ENCODE data around the gene HMGN4.
"Not testable (repeated sequence)": the region's sequence is repeated elsewhere in the genome, so short reads cannot be mapped to it uniquely, and the experiment has no call there.

HMGN4 gene

GRCh38 chr6:26536571-26537159 lies 1.5 kb upstream of the HMGN4 start:
- H3K36me3 ChIP-seq (ENCODE audit: control insufficient read depth, insufficient read depth, low read length), result peaks cover 14% of the 10 kb centered on the region
- no peaks in the 10 kb centered on the region for H3K4me1 ChIP-seq (ENCODE audit: control insufficient read depth, insufficient read depth, low read length, poor library complexity, severe bottlenecking)
- H3K9me3 ChIP-seq (ENCODE audit: control insufficient read depth, low read length), result no peaks in the 10 kb centered on the region
- peak overlapping the region; percentile 90 for H3K27ac ChIP-seq (ENCODE audit: low read depth, low read length, severe bottlenecking)
- H3K4me3 ChIP-seq (ENCODE audit: extremely low read depth, insufficient read depth, low read length, poor library complexity, severe bottlenecking), result peak overlapping the region; percentile 91
- WGBS, 2 experiments (ENCODE audit: insufficient coverage in 2 of 2), result 18 to 27% methylated on average over 6 to 8 of the region's 12 CpGs

GRCh38 chr6:26537160-26537845 lies 863 bp upstream of the HMGN4 start:
- Histone ChIP-seq H3K9me3 (ENCODE audit: control insufficient read depth, low read length) (no peaks in the 10 kb centered on the region), H3K36me3 (ENCODE audit: control insufficient read depth, insufficient read depth, low read length) (peaks cover 17% of the 10 kb centered on the region), H3K4me3 (ENCODE audit: extremely low read depth, insufficient read depth, low read length, poor library complexity, severe bottlenecking) (peak overlapping the region; percentile 91), H3K27ac (ENCODE audit: low read depth, low read length, severe bottlenecking) (peak overlapping the region; percentile 90), H3K4me1 (ENCODE audit: control insufficient read depth, insufficient read depth, low read length, poor library complexity, severe bottlenecking) (no peaks in the 10 kb centered on the region)
- WGBS, 2 experiments (ENCODE audit: insufficient coverage in 2 of 2), result 0 to 1% methylated on average over 34 to 36 of the region's 37 CpGs

- Histone ChIP-seq H3K4me3 (ENCODE audit: extremely low read depth, insufficient read depth, low read length, poor library complexity, severe bottlenecking) (peak overlapping the region; percentile 91), H3K4me1 (ENCODE audit: control insufficient read depth, insufficient read depth, low read length, poor library complexity, severe bottlenecking) (no peaks in the 10 kb centered on the region), H3K9me3 (ENCODE audit: control insufficient read depth, low read length) (no peaks in the 10 kb centered on the region), H3K27ac (ENCODE audit: low read depth, low read length, severe bottlenecking) (peak overlapping the region; percentile 90), H3K36me3 (ENCODE audit: control insufficient read depth, insufficient read depth, low read length) (peaks cover 23% of the 10 kb centered on the region)
- WGBS, 2 experiments (ENCODE audit: insufficient coverage in 2 of 2), result 1% methylated on average over 12 to 14 of the region's 15 CpGs
Measured at GRCh38 chr6:26538572-26538902, 371 bp downstream of the HMGN4 start.

GRCh38 chr6:26539071-26539615 lies 977 bp downstream of the HMGN4 start:
- no peak overlapping the region for H3K27ac ChIP-seq (ENCODE audit: low read depth, low read length, severe bottlenecking)
- peaks cover 26% of the 10 kb centered on the region for H3K36me3 ChIP-seq (ENCODE audit: control insufficient read depth, insufficient read depth, low read length)
- H3K4me3 ChIP-seq (ENCODE audit: extremely low read depth, insufficient read depth, low read length, poor library complexity, severe bottlenecking), result peak overlapping the region; percentile 91
- no peaks in the 10 kb centered on the region for H3K9me3 ChIP-seq (ENCODE audit: control insufficient read depth, low read length)
- no peaks in the 10 kb centered on the region for H3K4me1 ChIP-seq (ENCODE audit: control insufficient read depth, insufficient read depth, low read length, poor library complexity, severe bottlenecking)
- 94 to 96% methylated on average over 4 to 10 of the region's 16 CpGs for WGBS, 2 experiments (ENCODE audit: insufficient coverage in 2 of 2)

- 63% methylated on average over 1 of the region's 1 CpG; no CpG with 5 or more reads in 1 of the 2 experiments for WGBS, 2 experiments (ENCODE audit: insufficient coverage in 2 of 2)
- no peak overlapping the region for H3K4me3 ChIP-seq (ENCODE audit: extremely low read depth, insufficient read depth, low read length, poor library complexity, severe bottlenecking)
- no peaks in the 10 kb centered on the region for H3K9me3 ChIP-seq (ENCODE audit: control insufficient read depth, low read length)
- no peaks in the 10 kb centered on the region for H3K4me1 ChIP-seq (ENCODE audit: control insufficient read depth, insufficient read depth, low read length, poor library complexity, severe bottlenecking)
- H3K36me3 ChIP-seq (ENCODE audit: control insufficient read depth, insufficient read depth, low read length), result peaks cover 48% of the 10 kb centered on the region
- no peak overlapping the region for H3K27ac ChIP-seq (ENCODE audit: low read depth, low read length, severe bottlenecking)
Measured at GRCh38 chr6:26541579-26541978, 3.4 kb downstream of the HMGN4 start.

- Histone ChIP-seq H3K27ac (ENCODE audit: low read depth, low read length, severe bottlenecking) (no peak overlapping the region), H3K4me3 (ENCODE audit: extremely low read depth, insufficient read depth, low read length, poor library complexity, severe bottlenecking) (no peak overlapping the region), H3K4me1 (ENCODE audit: control insufficient read depth, insufficient read depth, low read length, poor library complexity, severe bottlenecking) (no peaks in the 10 kb centered on the region), H3K36me3 (ENCODE audit: control insufficient read depth, insufficient read depth, low read length) (peaks cover 48% of the 10 kb centered on the region), H3K9me3 (ENCODE audit: control insufficient read depth, low read length) (no peaks in the 10 kb centered on the region)
Measured at GRCh38 chr6:26543953-26544352, 5.8 kb downstream of the HMGN4 start.

GRCh38 chr6:26544473-26544872 lies 6.3 kb downstream of the HMGN4 start:
- Histone ChIP-seq H3K9me3 (ENCODE audit: control insufficient read depth, low read length) (no peaks in the 10 kb centered on the region), H3K4me3 (ENCODE audit: extremely low read depth, insufficient read depth, low read length, poor library complexity, severe bottlenecking) (no peak overlapping the region), H3K27ac (ENCODE audit: low read depth, low read length, severe bottlenecking) (no peak overlapping the region), H3K4me1 (ENCODE audit: control insufficient read depth, insufficient read depth, low read length, poor library complexity, severe bottlenecking) (no peaks in the 10 kb centered on the region), H3K36me3 (ENCODE audit: control insufficient read depth, insufficient read depth, low read length) (peaks cover 48% of the 10 kb centered on the region)

GRCh38 chr6:26545627-26546026 lies 7.5 kb downstream of the HMGN4 start:
- H3K27ac ChIP-seq (ENCODE audit: low read depth, low read length, severe bottlenecking), result no peak overlapping the region
- no peak overlapping the region for H3K4me3 ChIP-seq (ENCODE audit: extremely low read depth, insufficient read depth, low read length, poor library complexity, severe bottlenecking)
- WGBS, 2 experiments (ENCODE audit: insufficient coverage in 2 of 2), result 93 to 96% methylated on average over 6 of the region's 6 CpGs
- H3K36me3 ChIP-seq (ENCODE audit: control insufficient read depth, insufficient read depth, low read length), result peaks cover 44% of the 10 kb centered on the region
- H3K4me1 ChIP-seq (ENCODE audit: control insufficient read depth, insufficient read depth, low read length, poor library complexity, severe bottlenecking), result no peaks in the 10 kb centered on the region
- no peaks in the 10 kb centered on the region for H3K9me3 ChIP-seq (ENCODE audit: control insufficient read depth, low read length)

GRCh38 chr6:26547363-26547762 lies 9.2 kb downstream of the HMGN4 start:
- H3K9me3 ChIP-seq (ENCODE audit: control insufficient read depth, low read length); H3K27ac ChIP-seq (ENCODE audit: low read depth, low read length, severe bottlenecking): not testable (repeated sequence)
- WGBS, 2 experiments (ENCODE audit: insufficient coverage in 2 of 2), result 89 to 98% methylated on average over 11 to 14 of the region's 18 CpGs

GRCh38 chr6:26550250-26550993 lies 12.3 kb downstream of the HMGN4 start:
- no peaks in the 10 kb centered on the region for H3K4me1 ChIP-seq (ENCODE audit: control insufficient read depth, insufficient read depth, low read length, poor library complexity, severe bottlenecking)

More at GRCh38 chr6:26547363-26547762, 9.2 kb downstream of the HMGN4 start:
- H3K36me3 ChIP-seq (ENCODE audit: control insufficient read depth, insufficient read depth, low read length), result peaks cover 30% of the 10 kb centered on the region
- H3K4me3 ChIP-seq (ENCODE audit: extremely low read depth, insufficient read depth, low read length, poor library complexity, severe bottlenecking); H3K4me1 ChIP-seq (ENCODE audit: control insufficient read depth, insufficient read depth, low read length, poor library complexity, severe bottlenecking): not testable (repeated sequence)

GRCh38 chr6:26552205-26552604 lies 14.0 kb downstream of the HMGN4 start:
- no peaks in the 10 kb centered on the region for H3K36me3 ChIP-seq (ENCODE audit: control insufficient read depth, insufficient read depth, low read length)
- H3K9me3 ChIP-seq (ENCODE audit: control insufficient read depth, low read length), result no peaks in the 10 kb centered on the region
- H3K4me1 ChIP-seq (ENCODE audit: control insufficient read depth, insufficient read depth, low read length, poor library complexity, severe bottlenecking), result no peaks in the 10 kb centered on the region
- 94 to 96% methylated on average over 3 to 7 of the region's 10 CpGs for WGBS, 2 experiments (ENCODE audit: insufficient coverage in 2 of 2)
- no peak overlapping the region for H3K27ac ChIP-seq (ENCODE audit: low read depth, low read length, severe bottlenecking)
- H3K4me3 ChIP-seq (ENCODE audit: extremely low read depth, insufficient read depth, low read length, poor library complexity, severe bottlenecking), result no peak overlapping the region

More at GRCh38 chr6:26550250-26550993, 12.3 kb downstream of the HMGN4 start:
- WGBS, 2 experiments (ENCODE audit: insufficient coverage in 2 of 2), result 7 to 12% methylated on average over 15 to 30 of the region's 42 CpGs
- H3K4me3 ChIP-seq (ENCODE audit: extremely low read depth, insufficient read depth, low read length, poor library complexity, severe bottlenecking), result peak overlapping the region; percentile 40
- peaks cover 11% of the 10 kb centered on the region for H3K36me3 ChIP-seq (ENCODE audit: control insufficient read depth, insufficient read depth, low read length)
- no peaks in the 10 kb centered on the region for H3K9me3 ChIP-seq (ENCODE audit: control insufficient read depth, low read length)
- no peak overlapping the region for H3K27ac ChIP-seq (ENCODE audit: low read depth, low read length, severe bottlenecking)

All from mesodermal cell (in vitro differentiated cells).